ENCODE measurements around the gene PNMA6F.
"Not testable (repeated sequence)": the region's sequence is repeated elsewhere in the genome, so short reads cannot be mapped to it uniquely, and the experiment has no call there.

DNA sequence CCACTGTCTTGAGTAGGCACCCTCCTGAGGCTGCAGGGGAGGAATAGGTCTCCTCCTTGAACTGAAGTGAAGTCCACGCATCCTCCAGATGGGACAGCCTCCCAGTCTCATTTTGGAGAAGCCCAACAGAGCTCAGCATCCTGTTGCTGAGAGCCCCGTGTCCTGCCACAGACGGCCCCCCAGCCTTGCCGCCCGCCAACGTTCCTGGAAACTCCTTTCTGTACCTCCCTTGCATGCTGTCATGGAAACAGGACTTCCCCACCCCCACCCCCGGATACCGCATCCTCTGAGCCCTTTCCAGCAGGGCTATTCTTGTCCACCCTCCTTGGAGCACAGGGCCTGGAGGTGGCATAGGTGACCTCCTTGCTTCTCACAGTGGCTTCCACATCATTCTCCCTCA, 37.6 kb downstream of the PNMA6F start:
- not testable (repeated sequence) for TF ChIP-seq CTCF (conservative IDR thresholded peaks at IDR 0.05 in 1 of 2, IDR thresholded peaks at IDR 0.05 in 1 of 2; ENCODE audit: low read depth in 1 of 2, low read length in 2 of 2); EZH2 (IDR thresholded peaks at IDR 0.05; ENCODE audit: low read length, missing control alignments)
